Mammary epithelial cell (primary cell): ENCODE measurements around the gene LRIT3.

ENCODE experiments used
- EZH2 ChIP-seq: IDR thresholded peaks from 2 replicates; pipeline ENCODE4 v1.6.1; 2012; ENCODE audit warnings: low read length, inconsistent platforms, borderline replicate concordance
- TF ChIP-seq, protein P1 (sequence below), 2 donors: IDR thresholded peaks in 1 of 2; conservative IDR thresholded peaks in 1 of 2; 2 replicates each; pipeline ENCODE4 v1.5.1; 2011 to 2012; ENCODE audit warnings: inconsistent platforms in 2 of 2, low read length in 2 of 2, mild to moderate bottlenecking in 2 of 2, control low read depth in 1 of 2, low read depth in 1 of 2; ENCODE audit not compliant: insufficient read depth in 1 of 2; ENCODE audit errors: extremely low read depth in 1 of 2

DNA sequence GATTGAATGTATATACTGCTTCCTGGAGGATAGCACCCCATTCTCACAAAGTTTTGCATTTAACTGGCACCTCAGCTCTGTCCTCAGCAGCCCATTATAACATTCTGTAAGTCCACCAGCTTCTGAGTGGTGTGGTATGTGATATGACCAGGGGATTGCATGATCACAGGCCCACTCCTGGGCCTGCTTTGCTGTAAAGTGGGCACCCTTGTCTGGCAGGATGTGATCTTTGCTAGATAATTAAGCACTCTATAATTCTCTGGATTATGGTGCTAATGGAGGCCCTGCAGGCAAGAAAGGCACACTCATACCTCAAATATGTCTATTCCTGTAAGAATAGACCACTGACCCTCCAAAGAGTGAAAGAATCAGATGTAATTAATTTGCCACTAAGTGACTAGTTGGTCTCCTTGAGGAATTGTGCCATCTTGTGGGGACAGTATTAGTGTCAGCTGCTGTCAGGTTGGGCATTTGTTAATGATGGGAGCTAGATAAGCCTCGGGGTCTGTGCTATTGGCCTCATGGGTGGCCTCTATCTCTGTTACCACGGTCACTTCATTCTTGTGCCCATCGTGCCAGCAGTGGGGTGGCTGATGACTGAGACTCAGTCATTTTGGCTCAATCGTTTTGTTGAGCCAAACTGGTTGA, 43.9 kb upstream of the LRIT3 start:
- TF ChIP-seq, protein P1, sequence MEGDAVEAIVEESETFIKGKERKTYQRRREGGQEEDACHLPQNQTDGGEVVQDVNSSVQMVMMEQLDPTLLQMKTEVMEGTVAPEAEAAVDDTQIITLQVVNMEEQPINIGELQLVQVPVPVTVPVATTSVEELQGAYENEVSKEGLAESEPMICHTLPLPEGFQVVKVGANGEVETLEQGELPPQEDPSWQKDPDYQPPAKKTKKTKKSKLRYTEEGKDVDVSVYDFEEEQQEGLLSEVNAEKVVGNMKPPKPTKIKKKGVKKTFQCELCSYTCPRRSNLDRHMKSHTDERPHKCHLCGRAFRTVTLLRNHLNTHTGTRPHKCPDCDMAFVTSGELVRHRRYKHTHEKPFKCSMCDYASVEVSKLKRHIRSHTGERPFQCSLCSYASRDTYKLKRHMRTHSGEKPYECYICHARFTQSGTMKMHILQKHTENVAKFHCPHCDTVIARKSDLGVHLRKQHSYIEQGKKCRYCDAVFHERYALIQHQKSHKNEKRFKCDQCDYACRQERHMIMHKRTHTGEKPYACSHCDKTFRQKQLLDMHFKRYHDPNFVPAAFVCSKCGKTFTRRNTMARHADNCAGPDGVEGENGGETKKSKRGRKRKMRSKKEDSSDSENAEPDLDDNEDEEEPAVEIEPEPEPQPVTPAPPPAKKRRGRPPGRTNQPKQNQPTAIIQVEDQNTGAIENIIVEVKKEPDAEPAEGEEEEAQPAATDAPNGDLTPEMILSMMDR (conservative IDR thresholded peaks at IDR 0.05 in 1 of 2, IDR thresholded peaks at IDR 0.05 in 1 of 2; ENCODE audit: extremely low read depth in 1 of 2, insufficient read depth in 1 of 2, low read depth in 1 of 2, low read length in 2 of 2) = peak; percentile 49 to 57
- TF ChIP-seq EZH2 = no peak
